ENCODE measurements around the gene DUX4.
"Not testable (repeated sequence)": the region's sequence is repeated elsewhere in the genome, so short reads cannot be mapped to it uniquely, and the experiment has no call there.

Gene DUX4

DNA sequence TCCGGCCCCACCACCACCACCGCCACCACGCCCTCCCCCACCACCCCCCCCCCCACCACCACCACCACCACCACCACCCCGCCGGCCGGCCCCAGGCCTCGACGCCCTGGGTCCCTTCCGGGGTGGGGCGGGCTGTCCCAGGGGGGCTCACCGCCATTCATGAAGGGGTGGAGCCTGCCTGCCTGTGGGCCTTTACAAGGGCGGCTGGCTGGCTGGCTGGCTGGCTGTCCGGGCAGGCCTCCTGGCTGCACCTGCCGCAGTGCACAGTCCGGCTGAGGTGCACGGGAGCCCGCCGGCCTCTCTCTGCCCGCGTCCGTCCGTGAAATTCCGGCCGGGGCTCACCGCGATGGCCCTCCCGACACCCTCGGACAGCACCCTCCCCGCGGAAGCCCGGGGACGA is at the start of gene DUX4:
Gene DUX4, plus strand, starts transcription at position 347 of the 400 bp plus-strand sequence. Its CDS starts 0 bp downstream, at position 347.
- not testable (repeated sequence) for H3K4me3 ChIP-seq (replicated peaks; ENCODE audit: low read depth, low read length); DNase-seq (ENCODE audit: low read depth)

DNA sequence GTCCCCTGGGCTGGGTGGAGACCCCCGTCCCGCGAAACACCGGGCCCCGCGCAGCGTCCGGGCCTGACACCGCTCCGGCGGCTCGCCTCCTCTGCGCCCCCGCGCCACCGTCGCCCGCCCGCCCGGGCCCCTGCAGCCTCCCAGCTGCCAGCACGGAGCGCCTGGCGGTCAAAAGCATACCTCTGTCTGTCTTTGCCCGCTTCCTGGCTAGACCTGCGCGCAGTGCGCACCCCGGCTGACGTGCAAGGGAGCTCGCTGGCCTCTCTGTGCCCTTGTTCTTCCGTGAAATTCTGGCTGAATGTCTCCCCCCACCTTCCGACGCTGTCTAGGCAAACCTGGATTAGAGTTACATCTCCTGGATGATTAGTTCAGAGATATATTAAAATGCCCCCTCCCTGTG is 1.9 kb downstream of the DUX4 start:
- not testable (repeated sequence) for DNase-seq (ENCODE audit: low read depth); H3K4me3 ChIP-seq (replicated peaks; ENCODE audit: low read depth, low read length)

DNA sequence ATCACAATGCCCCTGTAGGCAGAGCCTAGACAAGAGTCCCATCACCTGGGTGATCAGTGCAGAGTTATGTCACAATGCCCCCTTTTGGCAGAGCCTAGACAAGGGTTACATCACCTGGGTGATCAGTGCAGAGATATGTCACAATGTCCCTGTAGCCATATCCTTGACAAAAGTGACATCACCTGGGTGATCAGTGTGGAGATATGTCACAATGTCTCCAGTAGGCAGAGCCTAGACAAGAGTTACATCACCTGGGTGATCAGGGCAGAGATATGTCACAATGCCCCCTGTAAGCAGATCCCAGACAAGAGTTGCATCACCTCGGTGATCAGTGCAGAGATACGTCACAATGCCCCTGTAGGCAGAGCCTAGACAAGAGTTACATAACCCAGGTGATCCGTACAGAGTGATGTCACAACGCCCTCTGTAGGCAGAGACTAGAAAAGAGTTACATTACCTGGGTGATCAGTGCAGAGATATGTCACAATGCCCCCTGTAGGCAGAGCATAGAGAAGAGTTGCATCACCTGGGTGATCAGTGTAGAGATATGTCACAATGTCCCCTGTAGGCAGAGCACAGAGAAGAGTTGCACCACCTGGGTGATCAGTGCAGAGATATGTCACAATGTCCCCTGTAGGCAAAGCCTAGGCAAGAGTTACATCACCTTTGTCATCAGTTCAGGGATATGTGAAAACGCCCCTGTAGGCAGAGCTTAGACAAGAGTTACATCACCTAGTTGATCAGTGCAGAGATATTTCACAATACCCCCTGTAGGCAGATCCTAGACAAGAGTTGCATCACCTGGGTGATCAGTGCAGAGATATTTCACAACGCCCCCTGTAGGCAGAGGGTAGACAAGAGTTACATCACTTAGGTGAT is 4.4 kb downstream of the DUX4 start:
- not testable (repeated sequence) for DNase-seq (ENCODE audit: low read depth); H3K4me3 ChIP-seq (replicated peaks; ENCODE audit: low read depth, low read length)

DNA sequence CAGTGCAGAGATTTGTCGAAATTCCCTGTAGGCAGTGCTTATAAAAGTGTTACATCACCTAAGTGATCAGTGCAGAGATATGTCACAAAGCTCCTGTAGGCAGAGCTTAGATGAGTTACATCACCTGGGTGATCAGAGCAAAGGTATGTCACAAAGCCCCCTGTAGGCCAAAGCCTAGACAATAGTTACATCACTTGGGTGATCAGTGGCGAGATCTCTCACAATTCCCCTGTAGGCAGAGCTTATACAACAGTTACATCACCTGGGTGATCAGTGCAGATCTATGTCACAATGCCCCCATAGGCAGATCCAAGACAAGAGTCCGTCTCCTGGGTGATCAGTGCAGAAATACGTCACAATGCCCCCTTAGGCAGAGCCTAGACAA is 5.0 kb downstream of the DUX4 start:
- not testable (repeated sequence) for DNase-seq (ENCODE audit: low read depth); H3K4me3 ChIP-seq (replicated peaks; ENCODE audit: low read depth, low read length)

DNA sequence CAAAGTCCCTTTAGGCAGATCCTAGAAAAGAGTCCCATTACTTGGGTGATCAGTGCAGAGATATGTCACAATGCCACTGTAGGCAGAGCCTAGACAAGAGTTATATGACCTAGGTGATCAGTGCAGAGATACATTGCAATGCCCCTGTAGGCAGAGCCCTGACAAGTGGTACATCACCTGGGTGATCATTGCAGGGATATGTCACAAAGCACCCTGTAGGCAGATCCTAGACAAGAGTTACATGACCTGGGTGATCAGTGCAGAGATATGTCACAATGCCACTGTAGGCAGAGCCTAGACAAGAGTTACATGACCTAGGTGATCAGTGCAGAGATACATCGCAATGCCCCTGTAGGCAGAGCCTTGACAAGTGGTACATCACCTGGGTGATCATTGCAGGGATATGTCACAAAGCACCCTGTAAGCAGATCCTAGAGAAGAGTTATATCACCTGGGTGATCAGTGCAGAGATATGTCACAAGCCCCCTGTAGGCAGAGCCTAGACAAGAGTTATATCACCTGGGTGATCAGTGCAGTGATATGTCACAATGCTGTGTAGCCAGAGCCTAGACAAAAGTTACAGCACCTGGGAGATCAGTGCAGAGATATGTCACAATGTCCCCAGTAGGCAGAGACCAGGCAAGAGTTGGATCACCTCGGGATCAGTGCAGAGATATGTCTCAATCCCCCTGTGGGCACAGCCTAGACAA is 5.6 kb downstream of the DUX4 start:
- not testable (repeated sequence) for DNase-seq (ENCODE audit: low read depth); H3K4me3 ChIP-seq (replicated peaks; ENCODE audit: low read depth, low read length)

DNA sequence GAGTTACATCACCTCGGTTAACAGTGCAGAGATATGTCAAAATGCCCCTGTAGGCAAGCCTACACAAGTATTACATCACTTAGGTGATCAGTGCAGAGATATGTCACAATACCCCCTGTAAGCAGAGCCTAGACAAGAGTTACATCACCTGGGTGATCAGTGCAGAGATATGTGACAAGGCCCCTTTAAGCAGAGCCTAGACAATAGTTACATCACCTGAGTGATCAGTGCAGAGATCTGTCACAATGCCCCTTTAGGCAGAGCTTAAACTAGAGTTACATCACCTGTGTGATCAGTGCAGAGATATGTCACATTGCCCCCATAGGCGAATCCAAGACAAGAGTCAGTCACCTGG is 6.1 kb downstream of the DUX4 start:
- H3K4me3 ChIP-seq (replicated peaks; ENCODE audit: low read depth, low read length); DNase-seq (ENCODE audit: low read depth): not testable (repeated sequence)

DNA sequence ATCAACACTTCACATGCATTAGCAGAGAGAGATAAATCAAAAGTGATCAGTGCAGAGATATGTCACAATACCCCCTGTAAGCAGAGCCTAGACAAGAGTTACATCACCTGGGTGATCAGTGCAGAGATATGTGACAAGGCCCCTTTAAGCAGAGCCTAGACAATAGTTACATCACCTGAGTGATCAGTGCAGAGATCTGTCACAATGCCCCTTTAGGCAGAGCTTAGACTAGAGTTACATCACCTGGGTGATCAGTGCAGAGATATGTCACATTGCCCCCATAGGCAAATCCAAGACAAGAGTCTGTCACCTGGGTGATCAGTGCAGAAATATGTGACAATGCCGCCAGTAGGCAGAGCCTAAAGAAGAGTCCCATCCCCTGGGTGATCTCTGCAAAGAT is 7.4 kb downstream of the DUX4 start:
- not testable (repeated sequence) for DNase-seq (ENCODE audit: low read depth)

DNA sequence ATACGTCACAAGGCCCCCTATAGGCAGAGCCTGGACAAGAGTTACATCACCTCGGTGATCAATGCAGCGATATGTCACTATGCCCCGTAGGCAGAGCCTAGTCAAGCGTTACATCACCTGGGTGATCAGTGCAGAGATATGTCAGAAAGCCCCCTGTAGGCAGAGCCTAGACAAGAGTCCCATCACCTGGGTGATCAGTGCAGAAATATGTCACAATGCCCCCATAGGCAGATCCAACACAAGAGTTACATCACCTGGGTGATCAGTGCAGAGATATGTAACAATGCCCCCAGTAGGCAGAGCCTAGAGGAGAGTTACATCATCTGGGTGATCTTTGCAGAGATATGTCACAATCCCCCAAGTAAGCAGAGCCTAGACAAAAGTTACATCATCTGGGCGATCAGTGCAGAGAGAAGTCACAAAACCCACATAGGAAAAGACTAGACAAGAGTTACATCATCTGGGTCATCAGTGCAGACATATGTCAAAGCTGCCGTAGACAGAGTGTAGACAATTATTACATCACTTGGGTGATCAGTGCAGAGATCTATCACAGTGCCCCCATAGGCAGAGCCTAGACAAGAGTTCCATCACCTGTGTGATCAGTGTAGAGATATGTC is 8.0 kb downstream of the DUX4 start:
- not testable (repeated sequence) for DNase-seq (ENCODE audit: low read depth); H3K4me3 ChIP-seq (replicated peaks; ENCODE audit: low read depth, low read length)

More for the DNA sequence above, 7.4 kb downstream of the DUX4 start:
- not testable (repeated sequence) for H3K4me3 ChIP-seq (replicated peaks; ENCODE audit: low read depth, low read length)

DNA sequence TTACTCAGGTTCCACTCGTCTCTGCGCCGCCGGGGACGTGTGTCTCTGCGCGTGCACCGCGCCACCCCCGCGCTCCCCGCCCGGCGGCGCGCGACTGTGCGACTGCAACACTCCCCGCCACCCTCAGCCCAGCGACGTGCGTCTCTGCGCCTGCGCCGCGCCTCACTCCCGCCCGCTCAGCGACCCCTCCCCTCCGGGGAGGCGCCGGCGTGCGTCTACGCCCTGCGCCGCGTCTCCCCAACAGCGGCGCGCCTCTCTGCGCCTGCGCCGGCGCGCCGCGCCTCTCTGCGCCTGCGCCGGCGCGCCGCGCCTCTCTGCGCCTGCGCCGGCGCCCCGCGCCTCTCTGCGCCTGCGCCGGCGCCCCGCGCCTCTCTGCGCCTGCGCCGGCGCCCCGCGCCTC is 29.9 kb downstream of the DUX4 start:
- not testable (repeated sequence) for H3K4me3 ChIP-seq (replicated peaks; ENCODE audit: low read depth, low read length); DNase-seq (ENCODE audit: low read depth)
